SKM-1 treated with dmso at 0.1 percent for 144 hours (cell line): ENCODE results near the gene DOK6.
"Not testable (repeated sequence)": the region's sequence is repeated elsewhere in the genome, so short reads cannot be mapped to it uniquely, and the experiment has no call there.

ENCODE experiments used
- DNase-seq: peaks from one replicate; lab custom pipeline; 2025; ENCODE audit not compliant: unreplicated experiment; lab: John Stamatoyannopoulos, UW

Gene DOK6

DNA sequence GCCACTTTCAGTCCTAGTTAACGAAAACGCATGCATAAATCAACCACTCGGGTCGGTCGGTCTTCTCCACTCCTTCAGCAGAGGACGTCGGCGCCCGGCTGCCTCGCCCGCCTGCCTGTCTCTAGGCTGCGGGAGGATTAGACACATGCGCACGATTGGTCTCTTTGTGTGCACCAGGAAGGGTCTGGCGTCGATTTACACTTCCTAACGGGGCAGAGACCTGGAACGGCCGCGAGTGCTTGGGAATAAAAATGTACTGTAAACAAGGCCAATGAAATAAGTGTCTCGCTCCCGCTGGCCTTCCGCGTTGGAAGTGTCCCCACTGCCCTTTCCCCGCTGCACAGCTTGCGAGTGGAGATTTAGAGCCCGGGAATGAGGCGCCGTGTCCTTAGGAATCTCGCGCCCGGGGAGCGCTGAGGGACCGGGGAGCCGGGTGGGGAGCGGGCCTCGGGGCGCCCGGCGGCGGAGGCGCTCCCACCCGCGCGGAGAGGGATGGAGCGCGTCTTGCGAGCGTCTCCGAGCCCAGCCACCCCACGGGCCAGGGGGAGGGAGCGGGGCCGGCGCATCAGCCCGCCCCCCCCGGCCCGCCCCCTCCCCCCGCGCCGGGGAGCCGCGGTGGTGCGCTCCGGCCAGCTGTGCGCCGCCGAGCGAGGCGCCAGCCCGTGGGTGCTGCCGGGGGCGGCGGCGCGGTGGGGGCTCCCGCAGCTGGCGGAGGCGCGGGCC, at the start of gene DOK6:
Gene DOK6 (plus strand): TSS at position 636 of the 723 bp plus-strand sequence.
- DNase-seq, result no peak

DNA sequence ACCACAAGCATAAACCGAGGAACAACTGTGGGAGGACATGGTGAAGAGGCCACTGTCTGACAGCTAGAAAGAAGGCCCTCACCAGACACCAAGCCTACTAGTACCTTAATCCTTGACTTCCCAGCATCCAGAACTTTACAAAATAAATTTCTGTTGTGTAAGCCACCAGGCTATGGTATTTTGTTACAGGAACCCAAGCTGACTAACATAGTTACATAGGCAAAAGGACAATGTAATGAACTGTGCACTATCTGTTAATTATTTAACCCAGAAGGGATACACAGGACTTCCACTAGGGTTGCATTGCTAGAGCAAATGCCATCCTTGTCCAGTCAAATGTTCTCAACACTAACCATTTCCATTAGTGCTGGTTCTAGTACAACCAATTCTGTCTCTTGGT, 47.7 kb upstream of the DOK6 start:
- DNase-seq, result no peak

DNA sequence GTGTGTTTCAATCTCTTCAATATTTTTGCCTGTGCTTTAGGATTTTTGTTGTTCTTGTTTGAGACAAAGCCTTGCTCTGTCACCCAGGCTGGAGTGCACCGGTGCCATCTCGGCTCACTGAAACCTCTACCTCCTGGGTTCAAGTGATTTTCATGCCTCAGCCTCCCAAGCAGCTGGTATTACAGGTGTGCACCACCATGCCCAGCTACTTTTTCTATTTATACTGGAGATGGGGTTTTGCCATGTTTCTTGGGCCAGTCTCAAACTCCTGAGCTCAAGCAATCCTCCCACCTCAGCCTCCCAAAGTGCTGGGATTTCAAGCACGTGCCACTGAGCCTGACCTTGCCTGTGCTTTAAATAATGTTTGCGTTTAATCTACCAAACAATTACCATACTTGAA, 43.1 kb upstream of the DOK6 start:
- DNase-seq, result no peak

DNA sequence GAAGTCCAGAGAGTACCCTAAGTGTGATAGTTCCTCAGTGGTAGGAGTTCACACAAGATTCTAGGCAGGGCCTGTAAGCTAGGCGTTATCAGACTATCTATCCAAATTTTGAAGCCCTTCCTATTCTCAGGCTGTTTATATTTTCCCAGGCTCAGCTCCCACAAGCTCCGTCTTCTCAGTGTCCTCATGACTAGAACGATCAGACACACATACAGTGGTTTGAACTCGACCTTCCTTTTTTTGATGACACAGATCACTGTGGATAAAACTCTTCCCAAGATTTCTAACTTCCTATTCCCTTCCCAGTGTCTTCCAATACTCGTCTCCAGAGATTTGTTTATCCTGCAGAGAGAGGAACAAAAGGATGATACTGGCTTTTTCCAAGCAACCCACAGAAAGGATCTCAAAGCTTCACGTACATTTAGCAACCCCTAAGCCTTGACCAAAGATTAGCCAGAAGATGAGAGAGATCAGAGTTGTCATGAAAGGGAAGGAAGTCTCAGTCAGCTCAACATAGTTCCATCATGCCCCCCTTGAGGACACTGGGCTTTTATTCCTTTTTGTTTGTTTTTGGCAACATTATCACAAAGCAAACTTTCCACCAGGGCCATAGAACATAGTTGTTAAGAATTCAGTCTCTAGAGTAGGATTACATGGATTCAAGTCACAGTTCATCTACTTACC, 42.3 kb upstream of the DOK6 start:
- DNase-seq, result no peak

DNA sequence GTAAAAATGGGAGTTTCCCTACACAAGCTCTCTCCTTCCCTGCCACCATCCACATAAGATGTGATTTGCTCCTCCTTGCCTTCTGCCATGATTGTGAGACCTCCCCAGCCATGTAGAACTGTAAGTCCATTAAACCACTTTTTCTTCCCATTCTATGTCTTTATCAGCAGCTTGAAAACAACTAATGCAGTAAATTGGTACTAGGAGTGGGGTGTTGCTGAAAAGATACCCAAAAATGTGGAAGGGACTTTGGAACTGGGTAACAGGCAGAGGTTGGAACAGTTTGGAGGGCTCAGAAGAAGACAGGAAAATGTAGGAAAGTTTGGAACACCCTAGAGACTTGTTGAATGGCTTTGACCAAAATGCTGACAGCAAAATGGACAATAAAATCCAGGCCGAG, 40.9 kb upstream of the DOK6 start:
- not testable (repeated sequence) for DNase-seq

DNA sequence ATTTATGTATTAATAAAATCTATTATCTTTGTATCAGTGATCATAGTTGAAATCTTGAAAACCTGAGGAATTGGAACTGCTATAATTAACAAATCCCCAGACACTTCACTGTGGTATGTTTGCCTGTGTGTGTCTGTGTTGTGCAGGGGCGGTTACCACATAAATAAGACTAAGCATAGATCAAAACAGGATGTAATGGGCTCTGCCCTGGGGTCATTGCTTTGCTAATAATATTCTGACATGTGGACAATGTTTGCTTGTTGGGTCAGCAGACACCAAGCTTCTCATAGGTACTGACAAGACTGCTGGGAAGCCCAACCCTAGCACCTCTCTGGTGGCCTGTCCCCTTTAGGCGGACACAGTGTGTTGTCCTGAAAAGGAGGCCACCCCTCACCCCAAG, 35.8 kb upstream of the DOK6 start:
- no peak for DNase-seq

DNA sequence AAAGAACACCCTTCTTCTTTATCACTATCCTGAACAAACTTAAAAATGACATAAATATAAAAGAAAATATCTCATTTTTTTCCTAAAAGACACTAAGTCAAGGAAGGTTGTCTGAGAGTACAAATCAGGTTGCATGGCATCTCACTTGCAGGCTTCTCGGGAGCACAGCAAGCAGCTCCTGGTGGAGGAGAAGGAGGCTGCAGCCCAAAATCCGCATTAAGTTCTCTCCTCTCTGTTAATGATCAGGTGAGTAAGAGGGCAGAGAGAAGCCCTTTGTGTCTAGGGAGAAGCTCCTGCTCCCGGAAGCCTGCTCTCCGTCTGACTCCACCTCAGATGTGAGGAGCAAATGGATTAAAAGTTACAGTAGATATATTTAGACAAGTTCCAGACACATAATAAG, 35.0 kb upstream of the DOK6 start:
- no peak for DNase-seq

DNA sequence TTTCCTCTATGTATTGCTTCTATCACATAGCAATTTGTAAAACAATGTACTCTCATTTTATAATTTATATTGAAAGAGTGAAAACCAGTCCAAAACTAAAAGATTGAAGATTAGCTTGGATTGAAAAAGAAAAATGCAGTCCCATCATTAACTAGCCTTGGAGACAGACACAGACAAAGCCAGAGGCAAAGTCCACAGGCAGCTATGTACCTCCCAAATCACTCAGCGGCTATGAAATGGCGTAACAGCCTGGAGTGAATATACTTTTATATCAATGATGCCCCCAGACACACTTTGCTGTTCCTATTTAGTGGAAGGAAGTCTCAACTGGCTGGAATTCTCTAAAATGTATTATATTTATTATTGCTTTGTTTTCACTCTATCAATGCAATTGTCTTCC, 33.6 kb upstream of the DOK6 start:
- no peak for DNase-seq

DNA sequence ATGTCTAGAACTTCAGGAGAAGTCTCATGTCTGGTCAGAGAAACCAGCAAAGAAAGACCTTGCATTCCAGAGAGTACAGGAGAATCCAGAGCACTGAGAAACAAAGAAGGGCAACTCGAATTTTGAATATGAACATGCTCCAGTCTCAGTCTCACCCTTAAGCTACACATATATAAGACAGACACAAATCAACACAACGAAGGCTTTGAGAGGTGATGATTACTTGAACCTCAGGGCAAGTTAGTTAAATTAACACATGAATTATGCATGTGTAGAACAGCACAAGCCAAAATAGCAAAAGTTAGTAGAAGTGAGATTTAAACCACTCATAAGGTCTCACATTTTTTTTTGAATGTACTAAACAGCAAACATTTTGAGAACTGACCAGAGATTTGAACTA, 29.0 kb upstream of the DOK6 start:
- no peak for DNase-seq

DNA sequence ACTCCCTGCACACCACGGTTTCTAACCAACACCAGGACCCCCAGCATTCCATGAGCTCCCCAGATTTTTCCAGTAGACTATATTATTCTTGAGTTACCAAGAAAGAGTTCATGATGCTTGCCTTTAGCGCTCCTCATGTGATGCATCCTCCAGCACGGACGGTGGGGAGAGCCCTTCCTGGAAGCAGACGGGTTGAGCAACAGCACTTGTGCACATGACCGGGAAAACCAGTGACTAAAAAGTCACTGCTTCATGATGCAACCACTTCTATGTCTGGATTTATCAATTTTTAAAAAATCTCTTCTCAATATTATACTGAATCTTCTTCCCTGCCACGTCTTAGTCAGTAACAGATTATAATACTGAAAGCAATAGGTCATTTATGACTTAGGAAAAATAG, 20.4 kb upstream of the DOK6 start:
- no peak for DNase-seq

DNA sequence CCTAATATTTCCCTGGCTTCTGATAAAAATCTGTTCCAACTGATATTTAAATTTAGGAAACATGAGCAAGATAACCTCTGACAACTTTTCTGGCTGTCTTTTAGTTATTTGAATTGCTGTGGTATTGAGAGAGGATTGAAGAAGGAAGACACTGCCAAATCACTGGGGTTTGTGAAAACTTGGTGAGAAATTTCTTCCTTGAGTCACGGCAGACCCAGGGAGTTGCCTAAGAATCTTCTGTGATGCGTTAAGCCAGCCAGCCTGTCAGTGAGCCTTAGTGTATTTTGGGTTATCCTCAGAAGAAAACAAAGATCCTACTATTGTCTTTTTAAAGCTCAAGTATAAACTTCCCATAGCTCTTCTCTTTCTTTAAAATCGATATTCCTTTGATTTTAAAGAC, 17.5 kb upstream of the DOK6 start:
- no peak for DNase-seq

DNA sequence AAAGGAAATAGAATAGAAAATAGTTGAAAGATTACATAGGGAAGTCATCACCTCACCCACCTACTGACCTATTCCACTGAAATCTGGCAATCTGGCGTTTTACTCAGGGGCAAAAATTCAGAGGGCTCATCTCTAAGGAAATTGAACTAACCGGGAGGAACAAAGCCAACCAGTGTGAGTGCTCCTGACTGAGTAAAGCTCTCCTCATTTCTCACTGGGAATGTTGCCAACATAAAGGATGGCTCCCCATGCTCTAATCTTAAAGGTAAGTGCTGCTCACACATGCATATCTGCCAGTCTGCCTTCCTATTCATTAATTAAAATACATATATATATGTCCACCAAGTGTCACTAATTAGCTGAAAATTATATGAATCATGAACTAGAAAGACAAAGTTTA, 13.5 kb upstream of the DOK6 start:
- no peak for DNase-seq

DNA sequence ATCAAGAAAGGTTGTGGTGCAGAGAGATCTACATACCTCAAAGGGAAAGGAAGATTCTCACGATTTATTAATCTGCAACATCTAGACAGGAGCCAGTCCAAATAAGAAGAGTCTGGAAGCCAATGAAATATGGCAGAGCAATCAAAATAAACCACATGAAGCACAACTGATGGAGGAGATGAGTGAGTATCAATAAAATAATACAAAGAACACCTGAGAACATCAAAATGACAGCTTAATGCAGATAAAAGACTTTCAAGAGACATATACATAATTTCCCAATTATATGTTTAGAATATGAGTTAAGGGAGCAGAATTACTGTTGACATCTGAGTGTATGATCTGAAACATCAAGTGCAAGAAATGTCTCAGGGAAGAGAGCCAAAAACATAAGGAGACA, 12.5 kb upstream of the DOK6 start:
- no peak for DNase-seq

DNA sequence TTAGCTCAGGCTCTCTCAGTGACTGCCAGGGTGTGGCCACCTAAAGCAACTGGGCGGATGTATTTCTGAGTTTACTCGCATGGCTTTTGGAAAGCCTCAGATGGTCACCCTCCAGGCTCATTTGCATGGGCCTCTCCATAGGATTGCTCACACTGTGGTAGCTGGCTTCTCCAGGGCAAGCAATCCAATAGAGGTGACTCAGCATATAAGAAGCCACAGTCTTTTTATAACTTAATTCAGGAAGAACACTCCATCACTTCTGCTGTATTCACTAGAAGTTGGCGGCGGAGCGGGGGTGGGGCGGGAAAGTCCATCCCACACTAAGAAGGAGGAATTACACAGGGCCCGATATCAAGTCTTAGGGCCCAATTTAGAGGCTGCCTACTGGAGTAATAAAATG, 3.6 kb upstream of the DOK6 start:
- DNase-seq, result no peak

DNA sequence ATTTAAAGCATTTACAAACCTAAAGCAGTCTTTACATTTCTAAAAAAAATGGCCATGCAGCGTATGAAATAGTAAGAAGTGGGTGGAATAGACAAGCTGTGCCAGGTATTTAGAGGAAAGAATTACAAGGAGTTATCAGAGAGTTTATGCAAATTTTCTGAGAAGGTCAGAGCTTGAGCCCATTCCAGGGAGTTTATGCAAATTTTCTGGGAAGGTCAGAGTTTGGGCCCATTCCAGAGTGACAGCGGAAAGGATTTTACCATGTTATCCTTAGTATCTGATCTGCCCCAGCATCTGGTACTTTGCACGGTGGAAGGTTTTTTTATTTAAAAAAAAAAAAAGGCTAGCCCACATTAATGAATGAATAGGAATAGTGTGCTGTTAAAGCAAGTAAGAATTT, 1.4 kb upstream of the DOK6 start:
- DNase-seq, result no peak

DNA sequence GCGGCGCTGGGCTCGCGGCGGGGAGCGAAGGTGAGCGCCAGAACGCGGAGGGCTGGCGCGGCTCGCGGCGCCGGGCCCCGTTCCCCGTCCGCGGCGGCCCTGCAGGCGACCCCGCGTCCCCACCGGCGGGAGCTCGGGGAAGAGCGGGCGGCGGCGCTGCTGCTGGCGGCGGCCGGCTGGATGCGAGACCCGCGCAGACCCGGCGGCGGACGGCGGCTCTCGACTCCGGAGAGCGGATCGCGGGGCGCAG, 213 bp downstream of the DOK6 start:
- no peak for DNase-seq

DNA sequence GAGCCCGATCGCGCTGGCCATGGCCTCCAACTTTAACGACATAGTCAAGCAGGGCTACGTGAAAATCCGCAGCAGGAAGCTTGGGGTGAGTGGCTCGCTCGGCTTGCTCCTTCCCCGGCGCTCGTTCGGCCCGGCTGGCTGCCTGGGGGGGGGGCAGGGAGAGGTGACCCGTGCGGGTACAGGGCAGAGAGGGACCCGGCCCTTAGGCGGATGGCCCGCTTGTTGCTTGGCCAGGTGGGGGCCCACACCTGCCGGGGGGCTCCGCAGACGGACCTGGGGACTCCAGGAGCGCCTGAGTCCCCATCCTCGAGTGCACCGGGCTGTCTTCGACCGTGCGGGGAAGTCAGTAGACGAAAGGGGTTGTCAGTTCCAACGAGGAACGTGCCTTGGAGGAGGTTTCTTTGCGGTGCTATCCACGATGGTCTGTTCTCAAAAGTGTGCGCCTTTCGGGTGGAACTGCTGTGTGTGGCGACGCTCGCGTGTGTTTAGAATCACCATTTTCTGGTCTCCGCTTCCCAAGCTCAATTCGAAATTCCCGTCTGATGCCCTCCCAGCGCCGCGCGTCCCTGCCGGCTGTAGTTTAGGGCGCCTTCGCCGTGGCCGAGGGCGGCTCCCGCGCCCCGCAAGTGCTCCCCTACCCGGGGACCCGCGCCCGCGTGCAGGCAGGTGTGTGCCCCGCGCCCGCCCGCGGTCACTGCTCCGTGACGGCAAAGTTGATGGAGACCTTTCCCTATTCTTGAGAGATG, 711 bp downstream of the DOK6 start:
- DNase-seq, result no peak

DNA sequence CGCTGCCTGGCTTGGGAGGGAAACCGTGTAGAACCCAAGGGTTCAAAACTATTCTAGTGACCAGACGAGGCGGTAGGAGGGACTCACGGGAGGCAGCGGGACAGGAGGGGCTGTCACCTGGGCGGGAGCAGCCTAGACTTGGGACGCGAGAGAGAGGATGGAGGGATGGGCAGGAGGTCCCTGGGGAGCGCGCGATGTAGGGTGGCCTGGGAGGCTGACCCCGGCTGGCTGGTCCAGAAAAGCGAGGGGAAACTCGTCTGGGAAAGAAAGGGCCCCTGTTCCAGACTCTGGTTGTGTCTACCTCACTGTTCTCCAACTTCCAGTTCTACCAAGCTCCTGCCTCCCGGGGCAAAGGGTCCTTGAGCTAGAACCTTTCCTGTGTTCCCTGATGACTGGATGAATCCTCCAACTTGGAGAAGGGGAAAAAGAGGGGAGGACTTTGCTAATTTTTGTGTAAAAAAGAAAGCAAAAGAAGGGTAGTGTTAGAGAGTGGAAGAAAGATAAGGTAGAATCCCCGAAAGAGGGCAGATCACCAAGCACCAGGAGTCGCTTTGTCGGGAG, 1.4 kb downstream of the DOK6 start:
- no peak for DNase-seq

DNA sequence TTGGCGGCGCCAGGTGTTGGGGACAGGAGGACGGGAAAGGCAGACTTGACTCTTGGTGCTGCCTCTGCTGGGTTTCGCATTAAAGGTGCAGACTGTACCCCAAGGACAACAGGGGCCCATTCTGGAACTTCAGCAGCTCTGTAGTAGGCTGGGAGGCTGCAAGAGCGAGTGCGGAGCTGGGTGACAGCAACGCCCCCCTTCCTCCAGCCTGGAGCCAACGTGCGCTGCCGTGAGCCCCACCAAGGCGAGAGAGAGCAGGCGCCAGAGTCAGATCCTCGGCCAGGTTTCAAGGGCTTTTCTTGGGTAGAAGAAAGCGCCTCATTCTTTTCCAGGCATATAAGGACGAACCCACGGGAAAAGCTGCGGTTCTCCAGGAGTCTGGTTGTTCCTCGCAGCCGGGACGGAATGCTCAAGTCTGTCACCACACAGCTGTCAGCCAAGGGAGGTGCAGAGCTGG, 1.9 kb downstream of the DOK6 start:
- no peak for DNase-seq

DNA sequence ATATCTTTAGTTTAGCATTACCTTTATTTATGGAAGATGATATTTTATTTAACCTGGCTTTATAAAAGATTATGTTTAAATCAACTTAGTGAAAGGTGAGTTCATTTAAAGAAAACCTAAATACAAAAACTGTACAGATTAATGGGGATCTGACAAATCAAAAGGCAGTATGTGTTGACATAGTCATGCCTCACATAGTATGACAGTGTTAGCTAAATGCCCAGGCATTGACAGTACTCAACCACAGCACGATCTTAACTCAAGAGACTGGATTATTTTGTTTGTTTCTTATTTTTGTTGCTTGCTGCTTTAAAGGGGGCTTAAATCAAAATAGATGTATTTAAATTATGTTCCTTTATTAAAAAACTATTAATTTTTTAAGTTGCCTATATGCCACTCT, 7.8 kb downstream of the DOK6 start:
- no peak for DNase-seq

DNA sequence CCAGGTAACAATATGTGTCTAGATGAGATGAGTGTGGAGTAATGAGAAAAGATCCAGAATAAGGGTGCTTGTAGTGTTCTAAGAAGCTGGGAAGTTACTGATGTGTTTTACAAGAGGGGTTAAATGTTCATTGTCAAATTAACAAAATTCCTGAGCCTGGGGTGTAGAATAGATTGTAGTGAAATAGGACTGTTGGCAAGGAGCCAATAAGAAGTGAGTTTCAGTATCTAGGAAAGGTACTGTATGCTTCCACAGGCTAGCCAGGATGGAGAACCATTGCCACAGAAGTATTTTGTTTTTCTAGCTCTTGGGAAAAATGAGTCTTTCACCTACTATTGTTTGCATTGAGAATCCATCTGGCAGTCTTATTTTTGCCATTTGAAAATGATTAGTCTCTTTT, 10.5 kb downstream of the DOK6 start:
- DNase-seq, result no peak

DNA sequence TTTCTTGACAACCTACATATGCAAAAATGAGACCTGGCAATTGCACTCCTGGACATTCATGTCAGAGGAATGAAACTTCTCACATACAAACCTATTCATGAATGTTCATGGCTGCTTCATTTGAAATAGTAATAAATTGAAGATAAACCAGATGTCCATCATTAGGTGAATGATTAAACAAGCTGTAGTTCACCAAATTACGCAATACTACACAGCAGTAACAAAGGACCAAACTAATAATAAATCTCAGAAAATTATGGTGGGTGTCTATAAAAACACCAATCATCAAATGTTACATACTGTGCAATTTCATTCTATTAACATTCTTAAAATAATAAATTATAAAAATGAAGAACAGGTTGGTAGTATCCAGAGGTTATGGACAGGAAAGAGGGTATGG, 13.5 kb downstream of the DOK6 start:
- no peak for DNase-seq
